Upper lobe of right lung (tissue), 1 donor: ENCODE data around the gene ECE1. TPM values are rescaled to one million over a fixed set of nuclear protein-coding genes. Genes with fewer than 3 reads are reported as not detected.
"Not testable (repeated sequence)": the region's sequence is repeated elsewhere in the genome, so short reads cannot be mapped to it uniquely, and the experiment has no call there.

Source experiments
- ATAC-seq: fragments of 200-7000 bp; cut with Tn5 transposase; one replicate; pipeline ENCODE4 v1.9.1; 2020; ENCODE audit warnings: mild to moderate bottlenecking, moderate library complexity
- DNase-seq: peaks from one replicate; pipeline ENCODE4 v3.0.0-alpha.2; 2020
- H3K27ac ChIP-seq: fragments of 200-600 bp; one replicate; pipeline ENCODE4 v1.8.0; 2022
- H3K27me3 ChIP-seq: fragments of 200-600 bp; one replicate; pipeline ENCODE4 v1.8.0; 2022; ENCODE audit warnings: mild to moderate bottlenecking
- H3K36me3 ChIP-seq: fragments of 200-600 bp; one replicate; pipeline ENCODE4 v1.8.0; 2022
- H3K4me1 ChIP-seq: fragments of 200-600 bp; one replicate; pipeline ENCODE4 v1.8.0; 2022
- H3K4me3 ChIP-seq: fragments of 200-600 bp; one replicate; pipeline ENCODE4 v1.8.0; 2022; ENCODE audit warnings: mild to moderate bottlenecking
- H3K9me3 ChIP-seq: fragments of 200-600 bp; one replicate; pipeline ENCODE4 v1.8.0; 2022
- intact Hi-C: fragments of 100-400 bp; cut with DNase I; formaldehyde crosslinking; loops from one replicate; pipeline ENCODE4 v1.11.0; 2022
- total RNA-seq: library from RNA; stranded (reverse); fragmentation: NEBNext Ultra II Directional; extraction: Animal tissue kit (Norgen Biotek cat#: 25700); gene quantifications from one replicate; pipeline ENCODE4 v1.2.1, GENCODE V29; 2021
- TF ChIP-seq, protein P1 (sequence below): fragments of 200-600 bp; IDR thresholded peaks from one replicate; pipeline ENCODE4 v1.8.0; 2022; ENCODE audit warnings: antibody characterized with exemption
- donor health status: DM: no; HTN: yes; CAD: no; lungs with severe emphysema.

Gene ECE1
- total RNA-seq, 1 donor from 2014 or later = 108 TPM

- no peak for DNase-seq
- H3K4me3 ChIP-seq = no peak overlapping the region
- TF ChIP-seq, protein P1, sequence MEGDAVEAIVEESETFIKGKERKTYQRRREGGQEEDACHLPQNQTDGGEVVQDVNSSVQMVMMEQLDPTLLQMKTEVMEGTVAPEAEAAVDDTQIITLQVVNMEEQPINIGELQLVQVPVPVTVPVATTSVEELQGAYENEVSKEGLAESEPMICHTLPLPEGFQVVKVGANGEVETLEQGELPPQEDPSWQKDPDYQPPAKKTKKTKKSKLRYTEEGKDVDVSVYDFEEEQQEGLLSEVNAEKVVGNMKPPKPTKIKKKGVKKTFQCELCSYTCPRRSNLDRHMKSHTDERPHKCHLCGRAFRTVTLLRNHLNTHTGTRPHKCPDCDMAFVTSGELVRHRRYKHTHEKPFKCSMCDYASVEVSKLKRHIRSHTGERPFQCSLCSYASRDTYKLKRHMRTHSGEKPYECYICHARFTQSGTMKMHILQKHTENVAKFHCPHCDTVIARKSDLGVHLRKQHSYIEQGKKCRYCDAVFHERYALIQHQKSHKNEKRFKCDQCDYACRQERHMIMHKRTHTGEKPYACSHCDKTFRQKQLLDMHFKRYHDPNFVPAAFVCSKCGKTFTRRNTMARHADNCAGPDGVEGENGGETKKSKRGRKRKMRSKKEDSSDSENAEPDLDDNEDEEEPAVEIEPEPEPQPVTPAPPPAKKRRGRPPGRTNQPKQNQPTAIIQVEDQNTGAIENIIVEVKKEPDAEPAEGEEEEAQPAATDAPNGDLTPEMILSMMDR = no peak
- H3K36me3 ChIP-seq = no peaks in the 10 kb centered on the region
- no peak for ATAC-seq
- H3K4me1 ChIP-seq = no peaks in the 10 kb centered on the region
- H3K9me3 ChIP-seq = no peaks in the 10 kb centered on the region
- intact Hi-C loops = no loop called here
- no peaks in the 10 kb centered on the region for H3K27me3 ChIP-seq
- no peak overlapping the region for H3K27ac ChIP-seq
These were observed 84.1 kb downstream of the ECE1 start for GRCh38 chr1:21206117-21206516.

DNA sequence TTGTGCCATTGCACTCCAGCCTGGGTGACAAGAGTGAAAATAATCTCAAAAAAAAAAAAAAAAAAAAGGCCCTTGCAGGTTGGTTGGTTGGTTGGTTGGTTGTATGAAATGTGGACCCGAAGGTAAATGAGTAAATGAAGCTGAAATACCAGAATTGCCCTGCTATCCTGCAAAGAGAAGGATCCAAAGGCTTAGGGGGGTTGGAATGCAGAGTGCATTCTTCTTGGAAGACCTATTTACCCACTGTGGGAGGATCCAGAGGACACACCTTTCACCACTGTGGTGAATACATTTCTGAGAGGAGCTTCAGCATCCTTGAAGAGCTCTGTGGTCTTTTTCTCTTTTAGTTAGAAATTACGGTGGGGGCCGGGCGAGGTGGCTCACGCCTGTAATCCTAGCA, 84.8 kb downstream of the ECE1 start:
- TF ChIP-seq, protein P1 = no peak
- ATAC-seq (no peak), DNase-seq (no peak)
- Histone ChIP-seq H3K27ac (no peak overlapping the region), H3K36me3 (no peaks in the 10 kb centered on the region), H3K9me3 (no peaks in the 10 kb centered on the region), H3K27me3 (no peaks in the 10 kb centered on the region), H3K4me1 (no peaks in the 10 kb centered on the region), H3K4me3 (no peak overlapping the region)
- intact Hi-C loops = no loop called here

DNA sequence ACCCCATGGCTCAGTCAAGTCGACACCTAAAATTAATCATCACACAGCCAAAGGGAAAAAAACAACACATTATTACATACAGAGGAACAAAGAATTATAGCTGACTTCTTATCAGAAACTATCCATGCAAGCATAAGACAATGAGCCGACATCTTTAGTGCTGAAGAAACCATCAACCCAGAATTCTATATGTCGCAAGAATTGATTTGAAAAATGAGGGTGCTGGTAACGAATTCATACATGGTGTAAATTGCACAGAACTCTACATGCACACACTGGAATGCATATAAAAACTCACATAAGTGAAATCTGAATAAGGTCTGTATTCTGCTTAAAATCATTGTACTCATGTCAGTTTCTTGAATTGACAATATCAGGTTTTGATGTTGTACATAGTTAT, 88.6 kb downstream of the ECE1 start:
- H3K4me1 ChIP-seq = no peaks in the 10 kb centered on the region
- H3K27ac ChIP-seq = no peak overlapping the region
- ATAC-seq = no peak
- TF ChIP-seq, protein P1 = no peak
- H3K9me3 ChIP-seq = no peaks in the 10 kb centered on the region
- H3K4me3 ChIP-seq = no peak overlapping the region
- no peaks in the 10 kb centered on the region for H3K27me3 ChIP-seq
- no peaks in the 10 kb centered on the region for H3K36me3 ChIP-seq
- intact Hi-C loops = no loop called here
- DNase-seq = no peak

DNA sequence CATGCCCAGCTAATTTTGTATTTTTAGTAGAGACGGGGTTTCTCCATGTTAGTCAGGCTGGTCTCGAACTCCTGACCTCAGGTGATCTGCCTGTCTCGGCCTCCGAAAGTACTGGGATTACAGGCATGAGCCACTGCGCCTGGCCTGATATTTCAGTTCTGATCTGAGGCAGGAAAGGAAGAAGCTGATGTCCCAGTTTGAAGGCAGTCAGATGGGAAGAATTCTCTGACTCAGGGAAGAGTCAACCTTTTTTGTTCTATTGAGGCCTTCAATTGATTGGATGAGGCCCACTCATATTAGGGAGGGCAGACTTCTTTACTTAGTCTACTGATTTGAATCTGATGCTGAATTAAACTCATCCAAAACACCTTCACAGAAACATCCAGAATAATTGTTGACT, 89.0 kb downstream of the ECE1 start:
- H3K4me3 ChIP-seq, H3K9me3 ChIP-seq, H3K36me3 ChIP-seq, H3K27ac ChIP-seq, ATAC-seq, intact Hi-C loops, H3K4me1 ChIP-seq, H3K27me3 ChIP-seq, DNase-seq: not testable (repeated sequence)

DNA sequence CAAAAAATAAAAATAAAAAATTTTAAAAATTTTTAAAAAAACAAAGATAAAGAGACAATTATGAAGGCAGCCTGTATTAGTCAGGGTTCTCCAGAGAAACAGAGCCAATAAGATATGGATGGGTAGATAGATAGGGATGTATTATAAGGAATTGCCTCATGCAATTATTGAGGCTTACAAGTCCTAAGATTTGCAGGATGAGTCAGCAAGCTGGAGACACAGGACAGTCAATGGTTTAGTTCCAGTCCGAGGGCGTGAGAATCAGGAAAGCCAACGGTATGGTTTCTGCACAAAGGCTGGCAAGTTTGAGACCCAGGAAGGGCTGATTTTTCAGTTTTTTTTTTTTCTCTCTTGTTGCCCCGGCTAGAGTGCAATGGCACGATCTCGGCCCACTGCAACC, 89.5 kb downstream of the ECE1 start:
- no peak overlapping the region for H3K27ac ChIP-seq
- H3K27me3 ChIP-seq = no peaks in the 10 kb centered on the region
- H3K9me3 ChIP-seq = no peaks in the 10 kb centered on the region
- TF ChIP-seq, protein P1 = no peak
- no peak for DNase-seq
- H3K4me3 ChIP-seq = no peak overlapping the region
- intact Hi-C loops = no loop called here
- no peaks in the 10 kb centered on the region for H3K4me1 ChIP-seq
- no peaks in the 10 kb centered on the region for H3K36me3 ChIP-seq
- no peak for ATAC-seq

DNA sequence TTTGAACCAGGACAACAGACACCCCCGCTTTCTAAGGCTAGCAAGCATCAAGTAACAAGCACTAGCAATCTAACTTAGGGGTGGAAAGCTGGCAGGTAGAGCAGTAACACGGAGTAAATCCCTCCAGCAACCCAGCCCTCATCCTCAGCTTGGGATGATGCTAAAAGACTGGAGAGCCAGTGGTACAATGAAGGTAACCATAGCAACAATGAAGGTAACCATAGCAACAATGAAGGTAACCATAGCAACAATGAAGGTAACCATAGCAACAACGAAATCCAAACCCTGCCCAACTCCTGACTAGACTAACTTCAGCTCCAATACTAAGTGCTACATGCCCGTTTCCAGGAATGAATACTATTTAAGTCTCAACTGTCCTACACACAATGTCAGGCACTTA, 91.3 kb downstream of the ECE1 start:
- no peaks in the 10 kb centered on the region for H3K36me3 ChIP-seq
- ATAC-seq (no peak), DNase-seq (no peak)
- H3K27ac ChIP-seq = no peak overlapping the region
- TF ChIP-seq, protein P1 = no peak
- no peak overlapping the region for H3K4me3 ChIP-seq
- H3K27me3 ChIP-seq = no peaks in the 10 kb centered on the region
- no peaks in the 10 kb centered on the region for H3K9me3 ChIP-seq
- intact Hi-C loops = no loop called here
- H3K4me1 ChIP-seq = no peaks in the 10 kb centered on the region
